GM23338 (cell line): ENCODE results near the gene ZAR1. TPM values are rescaled to one million over a fixed set of nuclear protein-coding genes. Genes with fewer than 3 reads are reported as not detected.

Experiments
- ATAC-seq: fragments of 200-7000 bp; cut with Tn5 transposase; 3 replicates; pipeline ENCODE4 v1.9.1; 2020
- DNase-seq: peaks from one replicate; pipeline ENCODE4 v3.0.0-alpha.2; 2015; ENCODE audit warnings: low spot score
- H2AFZ ChIP-seq: fragments of 200-600 bp; sonication (generic); 2 replicates; pipeline ENCODE4 v1.8.0; 2016; ENCODE audit warnings: antibody characterized with exemption, mild to moderate bottlenecking, moderate library complexity
- H3F3A ChIP-seq: fragments of 200-600 bp; sonication (generic); replicated peaks from 2 replicates; pipeline ENCODE4 v1.8.0; 2017; ENCODE audit warnings: antibody characterized with exemption, mixed run types, low read depth
- H3K27ac ChIP-seq: fragments of 200-600 bp; sonication (generic); 2 replicates; pipeline ENCODE4 v1.6.1; 2016; ENCODE audit warnings: low read depth
- H3K27me3 ChIP-seq: fragments of 200-600 bp; sonication (generic); 2 replicates; pipeline ENCODE4 v1.8.0; 2016; ENCODE audit warnings: mild to moderate bottlenecking, mixed run types, moderate library complexity; ENCODE audit not compliant: insufficient read depth
- H3K36me3 ChIP-seq: fragments of 200-600 bp; sonication (generic); 2 replicates; pipeline ENCODE4 v1.8.0; 2016; ENCODE audit warnings: mild to moderate bottlenecking; ENCODE audit not compliant: insufficient read depth
- H3K4me1 ChIP-seq: fragments of 200-600 bp; sonication (generic); 2 replicates; pipeline ENCODE4 v1.8.0; 2016; ENCODE audit warnings: mild to moderate bottlenecking, moderate library complexity; ENCODE audit not compliant: insufficient read depth
- H3K4me2 ChIP-seq: fragments of 200-600 bp; sonication (generic); 2 replicates; pipeline ENCODE4 v1.7.1; 2017; ENCODE audit warnings: mixed run types
- H3K4me3 ChIP-seq: fragments of 200-600 bp; sonication (generic); 2 replicates; pipeline ENCODE4 v1.6.1; 2016; ENCODE audit warnings: mixed run types
- H3K79me2 ChIP-seq: fragments of 200-600 bp; sonication (generic); replicated peaks from 2 replicates; pipeline ENCODE4 v1.8.0; 2017; ENCODE audit warnings: mild to moderate bottlenecking; ENCODE audit not compliant: insufficient read depth
- H3K9me2 ChIP-seq: fragments of 200-600 bp; sonication (generic); 2 replicates; pipeline ENCODE4 v1.8.0; 2017; ENCODE audit not compliant: insufficient read depth
- H4K20me1 ChIP-seq: fragments of 200-600 bp; sonication (generic); replicated peaks from 2 replicates; pipeline ENCODE4 v1.8.0; 2017; ENCODE audit warnings: mild to moderate bottlenecking; ENCODE audit not compliant: insufficient read depth
- H3K27ac Mint-ChIP-seq: 2 replicates; pipeline ENCODE4 v1.8.0; 2020; ENCODE audit warnings: inconsistent platforms, mild to moderate bottlenecking, moderate library complexity, mixed read lengths
- H3K27me3 Mint-ChIP-seq: 3 replicates; pipeline ENCODE4 v1.8.0; 2022; ENCODE audit warnings: low read depth, mild to moderate bottlenecking, moderate library complexity, mixed read lengths, inconsistent platforms; ENCODE audit not compliant: insufficient read depth, poor library complexity
- H3K36me3 Mint-ChIP-seq: 3 replicates; pipeline ENCODE4 v1.8.0; 2021; ENCODE audit warnings: low read depth, mild to moderate bottlenecking, inconsistent platforms, moderate library complexity, mixed read lengths
- H3K4me1 Mint-ChIP-seq: 3 replicates; pipeline ENCODE4 v1.8.0; 2020; ENCODE audit warnings: mild to moderate bottlenecking, inconsistent platforms, mixed read lengths
- H3K4me3 Mint-ChIP-seq: 3 replicates; pipeline ENCODE4 v1.8.0; 2021; ENCODE audit warnings: moderate library complexity, mild to moderate bottlenecking, inconsistent platforms, mixed read lengths
- H3K9me3 Mint-ChIP-seq: 3 replicates; pipeline ENCODE4 v1.8.0; 2020; ENCODE audit warnings: moderate library complexity, mild to moderate bottlenecking, inconsistent platforms, mixed read lengths
- CREB1 ChIP-seq: fragments of 250-450 bp; sonication (Bioruptor Pico); IDR thresholded peaks from 2 replicates; pipeline ENCODE4 v1.5.0; 2020; ENCODE audit warnings: low read depth, mild to moderate bottlenecking, moderate library complexity
- EZH2 ChIP-seq: fragments of 200-600 bp; sonication (generic); IDR thresholded peaks from one replicate; pipeline ENCODE4 v1.8.0; 2017; ENCODE audit warnings: antibody characterized with exemption, mild to moderate bottlenecking, low read depth; ENCODE audit not compliant: unreplicated experiment
- EZH2phosphoT487 ChIP-seq: fragments of 200-600 bp; sonication (generic); IDR thresholded peaks from one replicate; pipeline ENCODE4 v1.8.1; 2018; ENCODE audit warnings: antibody characterized with exemption; ENCODE audit not compliant: unreplicated experiment
- JUNB ChIP-seq: IDR thresholded peaks from one replicate; pipeline ENCODE4 v1.6.1; 2016; ENCODE audit warnings: antibody characterized with exemption; ENCODE audit not compliant: unreplicated experiment
- NANOG ChIP-seq: IDR thresholded peaks from 2 replicates; pipeline ENCODE4 v1.6.1; 2016; ENCODE audit warnings: antibody characterized with exemption, borderline replicate concordance
- STAT1 ChIP-seq: IDR thresholded peaks from one replicate; pipeline ENCODE4 v1.6.1; 2016; ENCODE audit warnings: antibody characterized with exemption; ENCODE audit not compliant: unreplicated experiment
- ZNF331 ChIP-seq: fragments of 250-450 bp; sonication (Bioruptor Pico); IDR thresholded peaks from 2 replicates; pipeline ENCODE4 v1.5.0; 2020; ENCODE audit warnings: low read depth, mild to moderate bottlenecking, moderate library complexity
- polyA plus RNA-seq: library from polyadenylated mRNA; unstranded; fragments of >200 nt; fragmentation: Nextera tagmentation; extraction: Ambion mirVana; gene quantifications from 2 replicates; pipeline ENCODE4 v1.2.1, GENCODE V29; 2016
- total RNA-seq: library from RNA; depleted of rRNA; stranded (reverse); fragments of >200 nt; shearing (Covaris generic); gene quantifications from 2 replicates; pipeline ENCODE4 v1.2.3, GENCODE V29; 2014
- TF ChIP-seq, protein P1 (sequence below): fragments of 250-450 bp; sonication (Bioruptor Pico); IDR thresholded peaks from 2 replicates; pipeline ENCODE4 v1.5.0; 2020; ENCODE audit warnings: mild to moderate bottlenecking, moderate library complexity
- TF ChIP-seq, protein P2 (sequence below), 2 experiments: fragments of 200-600 bp in 1 of 2; sonication (generic) in 1 of 2; conservative IDR thresholded peaks; 2 replicates each; pipeline versions ENCODE4 v1.5.1 to v1.6.1; 2016 to 2017; ENCODE audit warnings: antibody characterized with exemption in 2 of 2, low read depth in 2 of 2, mild to moderate bottlenecking in 2 of 2, moderate library complexity in 1 of 2

Gene ZAR1
- total and polyA plus RNA-seq, 2 experiments from 2014 or later = 0.27 to 1.6 TPM

DNA sequence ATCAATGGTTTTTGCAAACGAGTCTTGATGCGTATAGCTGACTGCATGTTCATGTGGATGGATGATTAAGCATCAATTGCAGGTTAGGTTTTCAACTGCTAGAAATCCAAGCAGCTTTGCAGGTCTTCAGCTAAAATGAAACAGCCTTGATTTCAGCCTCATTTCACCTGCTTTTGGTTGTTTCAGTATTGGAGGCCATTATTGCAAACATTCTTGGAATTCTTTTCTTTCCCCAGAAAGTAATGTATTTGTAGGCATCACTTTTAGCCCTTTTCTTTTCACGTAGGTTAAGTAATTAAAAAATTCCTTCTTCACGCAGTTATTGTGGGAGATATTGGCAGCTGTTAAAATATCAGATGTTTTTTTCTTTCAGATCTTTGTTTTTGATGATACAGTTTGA, 8.8 kb downstream of the ZAR1 start (continued):
- TF ChIP-seq, protein P1, sequence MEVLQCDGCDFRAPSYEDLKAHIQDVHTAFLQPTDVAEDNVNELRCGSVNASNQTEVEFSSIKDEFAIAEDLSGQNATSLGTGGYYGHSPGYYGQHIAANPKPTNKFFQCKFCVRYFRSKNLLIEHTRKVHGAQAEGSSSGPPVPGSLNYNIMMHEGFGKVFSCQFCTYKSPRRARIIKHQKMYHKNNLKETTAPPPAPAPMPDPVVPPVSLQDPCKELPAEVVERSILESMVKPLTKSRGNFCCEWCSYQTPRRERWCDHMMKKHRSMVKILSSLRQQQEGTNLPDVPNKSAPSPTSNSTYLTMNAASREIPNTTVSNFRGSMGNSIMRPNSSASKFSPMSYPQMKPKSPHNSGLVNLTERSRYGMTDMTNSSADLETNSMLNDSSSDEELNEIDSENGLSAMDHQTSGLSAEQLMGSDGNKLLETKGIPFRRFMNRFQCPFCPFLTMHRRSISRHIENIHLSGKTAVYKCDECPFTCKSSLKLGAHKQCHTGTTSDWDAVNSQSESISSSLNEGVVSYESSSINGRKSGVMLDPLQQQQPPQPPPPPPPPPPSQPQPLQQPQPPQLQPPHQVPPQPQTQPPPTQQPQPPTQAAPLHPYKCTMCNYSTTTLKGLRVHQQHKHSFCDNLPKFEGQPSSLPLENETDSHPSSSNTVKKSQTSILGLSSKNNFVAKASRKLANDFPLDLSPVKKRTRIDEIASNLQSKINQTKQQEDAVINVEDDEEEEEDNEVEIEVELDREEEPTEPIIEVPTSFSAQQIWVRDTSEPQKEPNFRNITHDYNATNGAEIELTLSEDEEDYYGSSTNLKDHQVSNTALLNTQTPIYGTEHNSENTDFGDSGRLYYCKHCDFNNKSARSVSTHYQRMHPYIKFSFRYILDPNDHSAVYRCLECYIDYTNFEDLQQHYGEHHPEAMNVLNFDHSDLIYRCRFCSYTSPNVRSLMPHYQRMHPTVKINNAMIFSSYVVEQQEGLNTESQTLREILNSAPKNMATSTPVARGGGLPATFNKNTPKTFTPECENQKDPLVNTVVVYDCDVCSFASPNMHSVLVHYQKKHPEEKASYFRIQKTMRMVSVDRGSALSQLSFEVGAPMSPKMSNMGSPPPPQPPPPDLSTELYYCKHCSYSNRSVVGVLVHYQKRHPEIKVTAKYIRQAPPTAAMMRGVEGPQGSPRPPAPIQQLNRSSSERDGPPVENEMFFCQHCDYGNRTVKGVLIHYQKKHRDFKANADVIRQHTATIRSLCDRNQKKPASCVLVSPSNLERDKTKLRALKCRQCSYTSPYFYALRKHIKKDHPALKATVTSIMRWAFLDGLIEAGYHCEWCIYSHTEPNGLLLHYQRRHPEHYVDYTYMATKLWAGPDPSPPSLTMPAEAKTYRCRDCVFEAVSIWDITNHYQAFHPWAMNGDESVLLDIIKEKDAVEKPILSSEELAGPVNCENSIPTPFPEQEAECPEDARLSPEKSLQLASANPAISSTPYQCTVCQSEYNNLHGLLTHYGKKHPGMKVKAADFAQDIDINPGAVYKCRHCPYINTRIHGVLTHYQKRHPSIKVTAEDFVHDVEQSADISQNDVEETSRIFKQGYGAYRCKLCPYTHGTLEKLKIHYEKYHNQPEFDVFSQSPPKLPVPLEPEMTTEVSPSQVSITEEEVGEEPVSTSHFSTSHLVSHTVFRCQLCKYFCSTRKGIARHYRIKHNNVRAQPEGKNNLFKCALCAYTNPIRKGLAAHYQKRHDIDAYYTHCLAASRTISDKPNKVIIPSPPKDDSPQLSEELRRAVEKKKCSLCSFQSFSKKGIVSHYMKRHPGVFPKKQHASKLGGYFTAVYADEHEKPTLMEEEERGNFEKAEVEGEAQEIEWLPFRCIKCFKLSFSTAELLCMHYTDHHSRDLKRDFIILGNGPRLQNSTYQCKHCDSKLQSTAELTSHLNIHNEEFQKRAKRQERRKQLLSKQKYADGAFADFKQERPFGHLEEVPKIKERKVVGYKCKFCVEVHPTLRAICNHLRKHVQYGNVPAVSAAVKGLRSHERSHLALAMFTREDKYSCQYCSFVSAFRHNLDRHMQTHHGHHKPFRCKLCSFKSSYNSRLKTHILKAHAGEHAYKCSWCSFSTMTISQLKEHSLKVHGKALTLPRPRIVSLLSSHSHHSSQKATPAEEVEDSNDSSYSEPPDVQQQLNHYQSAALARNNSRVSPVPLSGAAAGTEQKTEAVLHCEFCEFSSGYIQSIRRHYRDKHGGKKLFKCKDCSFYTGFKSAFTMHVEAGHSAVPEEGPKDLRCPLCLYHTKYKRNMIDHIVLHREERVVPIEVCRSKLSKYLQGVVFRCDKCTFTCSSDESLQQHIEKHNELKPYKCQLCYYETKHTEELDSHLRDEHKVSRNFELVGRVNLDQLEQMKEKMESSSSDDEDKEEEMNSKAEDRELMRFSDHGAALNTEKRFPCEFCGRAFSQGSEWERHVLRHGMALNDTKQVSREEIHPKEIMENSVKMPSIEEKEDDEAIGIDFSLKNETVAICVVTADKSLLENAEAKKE (CRISPR knock-in tag) = no peak
- no peak for TF ChIP-seq EZH2phosphoT487
- no peak for TF ChIP-seq EZH2
- TF ChIP-seq NANOG = no peak
- no peak for TF ChIP-seq ZNF331 (CRISPR knock-in tag)

DNA sequence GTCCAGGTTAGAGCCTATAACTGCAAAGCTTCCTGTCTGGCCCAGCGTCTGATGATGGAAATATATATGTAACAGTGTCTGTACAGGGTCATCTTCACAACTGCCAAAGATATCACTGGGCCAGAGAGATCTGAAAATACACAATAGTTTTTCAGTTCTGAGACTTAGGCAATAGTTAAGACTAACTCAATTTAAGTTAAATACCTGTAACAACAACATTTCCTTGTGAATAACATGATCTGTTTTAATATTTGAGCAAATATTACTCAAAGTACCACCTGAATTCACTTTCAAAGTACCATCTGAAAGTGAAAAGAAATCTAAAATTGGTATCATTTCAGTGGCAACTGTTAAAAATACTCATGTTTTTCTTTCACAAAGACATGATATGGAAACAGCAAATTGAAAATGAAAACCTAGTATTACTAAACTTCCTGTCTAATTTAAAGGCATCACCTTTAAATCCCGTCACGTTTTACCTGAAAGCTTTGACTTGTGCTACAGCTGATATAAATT, 9.6 kb downstream of the ZAR1 start:
- H3K36me3 ChIP-seq = no peaks in the 10 kb centered on the region
- H3K4me3 Mint-ChIP-seq = no peak overlapping the region
- H3K27me3 Mint-ChIP-seq = peaks cover 2% of the 10 kb centered on the region
- DNase-seq (no peak), ATAC-seq (no peak)
- no peaks in the 10 kb centered on the region for H3K27me3 ChIP-seq
- no peaks in the 10 kb centered on the region for H3K9me3 Mint-ChIP-seq
- no peak overlapping the region for H2AFZ ChIP-seq
- peaks cover 10% of the 10 kb centered on the region; the same call in 2 of the 3 replicates for H3K36me3 Mint-ChIP-seq
- no peak overlapping the region for H3K27ac Mint-ChIP-seq
- H3K4me3 ChIP-seq = no peak overlapping the region
- no peak overlapping the region for H3K4me2 ChIP-seq
- H3K27ac ChIP-seq = peak overlapping the region; percentile 27; the same call in 1 of the 2 replicates
- no peaks in the 10 kb centered on the region for H4K20me1 ChIP-seq
- H3K79me2 ChIP-seq = no peaks in the 10 kb centered on the region
- no peaks in the 10 kb centered on the region for H3K9me2 ChIP-seq
- H3F3A ChIP-seq = no peaks in the 10 kb centered on the region
- peaks cover 25% of the 10 kb centered on the region for H3K4me1 ChIP-seq
- H3K4me1 Mint-ChIP-seq = peaks cover 23% of the 10 kb centered on the region
- no peak for TF ChIP-seq STAT1
- TF ChIP-seq, protein P2, sequence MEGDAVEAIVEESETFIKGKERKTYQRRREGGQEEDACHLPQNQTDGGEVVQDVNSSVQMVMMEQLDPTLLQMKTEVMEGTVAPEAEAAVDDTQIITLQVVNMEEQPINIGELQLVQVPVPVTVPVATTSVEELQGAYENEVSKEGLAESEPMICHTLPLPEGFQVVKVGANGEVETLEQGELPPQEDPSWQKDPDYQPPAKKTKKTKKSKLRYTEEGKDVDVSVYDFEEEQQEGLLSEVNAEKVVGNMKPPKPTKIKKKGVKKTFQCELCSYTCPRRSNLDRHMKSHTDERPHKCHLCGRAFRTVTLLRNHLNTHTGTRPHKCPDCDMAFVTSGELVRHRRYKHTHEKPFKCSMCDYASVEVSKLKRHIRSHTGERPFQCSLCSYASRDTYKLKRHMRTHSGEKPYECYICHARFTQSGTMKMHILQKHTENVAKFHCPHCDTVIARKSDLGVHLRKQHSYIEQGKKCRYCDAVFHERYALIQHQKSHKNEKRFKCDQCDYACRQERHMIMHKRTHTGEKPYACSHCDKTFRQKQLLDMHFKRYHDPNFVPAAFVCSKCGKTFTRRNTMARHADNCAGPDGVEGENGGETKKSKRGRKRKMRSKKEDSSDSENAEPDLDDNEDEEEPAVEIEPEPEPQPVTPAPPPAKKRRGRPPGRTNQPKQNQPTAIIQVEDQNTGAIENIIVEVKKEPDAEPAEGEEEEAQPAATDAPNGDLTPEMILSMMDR (conservative IDR thresholded peaks at IDR 0.05; ENCODE audit: low read depth in 2 of 2) = no peak
- TF ChIP-seq EZH2phosphoT487 = no peak
- no peak for TF ChIP-seq JUNB
- no peak for TF ChIP-seq CREB1 (CRISPR knock-in tag)
